Thyroid gland (tissue), 4 donors: ENCODE results near the gene CABLES2. TPM values are rescaled to one million over a fixed set of nuclear protein-coding genes. Genes with fewer than 3 reads are reported as not detected.

Experiments
- DNase-seq, 2 donors: peaks; one replicate each; pipeline ENCODE4 v3.0.0-alpha.2; 2019
- H3K27ac ChIP-seq, 3 donors: fragments of 200-600 bp; sonication (generic); 1 replicate in 2 of 3; 2 replicates in 1 of 3; pipeline ENCODE4 v1.5.1; 2016 to 2019; ENCODE audit warnings: mild to moderate bottlenecking in 1 of 3, moderate library complexity in 1 of 3
- H3K27me3 ChIP-seq: fragments of 200-600 bp; sonication (generic); one replicate; pipeline ENCODE4 v1.5.1; 2019
- H3K36me3 ChIP-seq, 2 donors: fragments of 200-600 bp; sonication (generic); one replicate each; pipeline ENCODE4 v1.5.1; 2016 to 2019
- H3K4me1 ChIP-seq, 2 donors: fragments of 200-600 bp; sonication (generic); one replicate each; pipeline ENCODE4 v1.5.1; 2017 to 2019
- H3K4me3 ChIP-seq, 3 donors: fragments of 200-600 bp; sonication (generic); replicated peaks in 1 of 3; 1 replicate in 2 of 3; 2 replicates in 1 of 3; pipeline ENCODE4 v1.5.1; 2016; ENCODE audit warnings: mild to moderate bottlenecking in 1 of 3
- H3K9me3 ChIP-seq: fragments of 200-600 bp; sonication (generic); one replicate; pipeline ENCODE4 v1.5.1; 2017
- CTCF ChIP-seq, 6 experiments: fragments of 200-600 bp in 3 of 6; fragments of 450-650 bp in 3 of 6; sonication (generic) in 3 of 6; IDR thresholded peaks; one replicate each; pipeline ENCODE4 v1.5.1; 2016 to 2019; ENCODE audit warnings: antibody characterized with exemption in 6 of 6, mild to moderate bottlenecking in 2 of 6, inconsistent platforms in 1 of 6, moderate library complexity in 1 of 6
- POLR2A ChIP-seq, 2 donors: fragments of 450-650 bp; IDR thresholded peaks; one replicate each; pipeline ENCODE4 v1.6.1; 2017; ENCODE audit warnings: antibody characterized with exemption in 2 of 2, mild to moderate bottlenecking in 2 of 2, moderate library complexity in 1 of 2
- WGBS, 2 donors: methylation state at CpG; one replicate each; pipeline ENCODE4 v1.1.5; 2017; 5-methylcytosine and 5-hydroxymethylcytosine counted together
- intact Hi-C: fragments of 100-400 bp; cut with DNase I; formaldehyde crosslinking; loops from one replicate; pipeline ENCODE4 v1.15.1; 2023
- total RNA-seq, 4 donors: library from RNA; depleted of rRNA; stranded (reverse); fragments of >200 nt; gene quantifications; one replicate each; pipeline ENCODE4 v1.2.3, GENCODE V29; 2016

The CABLES2 gene
- total RNA-seq, 4 donors from 2014 or later, result 5.8 to 8.5 (median 7.7) TPM

- H3K36me3 ChIP-seq, result no peaks in the 10 kb centered on the region
- 59 to 63% methylated on average over 19 to 20 of the region's 34 CpGs for WGBS, 2 donors
- no peak overlapping the region for H3K4me3 ChIP-seq
- peaks cover 87 to 90% of the 10 kb centered on the region in 2 donors for H3K4me1 ChIP-seq
- no peaks in the 10 kb centered on the region for H3K9me3 ChIP-seq
- no peaks in the 10 kb centered on the region for H3K27me3 ChIP-seq
- TF ChIP-seq POLR2A (IDR thresholded peaks at IDR 0.05) (peak in 1 of 2 donors; percentile 39), CTCF (IDR thresholded peaks at IDR 0.05) (no peak)
- peak; percentile 87 to 91 for DNase-seq
- intact Hi-C loops, result no loop called here
- peak overlapping the region; percentile 90 to 97 (median 95) for H3K27ac ChIP-seq
Measured at GRCh38 chr20:62361799-62362589, 45.1 kb downstream of the CABLES2 start.

DNA sequence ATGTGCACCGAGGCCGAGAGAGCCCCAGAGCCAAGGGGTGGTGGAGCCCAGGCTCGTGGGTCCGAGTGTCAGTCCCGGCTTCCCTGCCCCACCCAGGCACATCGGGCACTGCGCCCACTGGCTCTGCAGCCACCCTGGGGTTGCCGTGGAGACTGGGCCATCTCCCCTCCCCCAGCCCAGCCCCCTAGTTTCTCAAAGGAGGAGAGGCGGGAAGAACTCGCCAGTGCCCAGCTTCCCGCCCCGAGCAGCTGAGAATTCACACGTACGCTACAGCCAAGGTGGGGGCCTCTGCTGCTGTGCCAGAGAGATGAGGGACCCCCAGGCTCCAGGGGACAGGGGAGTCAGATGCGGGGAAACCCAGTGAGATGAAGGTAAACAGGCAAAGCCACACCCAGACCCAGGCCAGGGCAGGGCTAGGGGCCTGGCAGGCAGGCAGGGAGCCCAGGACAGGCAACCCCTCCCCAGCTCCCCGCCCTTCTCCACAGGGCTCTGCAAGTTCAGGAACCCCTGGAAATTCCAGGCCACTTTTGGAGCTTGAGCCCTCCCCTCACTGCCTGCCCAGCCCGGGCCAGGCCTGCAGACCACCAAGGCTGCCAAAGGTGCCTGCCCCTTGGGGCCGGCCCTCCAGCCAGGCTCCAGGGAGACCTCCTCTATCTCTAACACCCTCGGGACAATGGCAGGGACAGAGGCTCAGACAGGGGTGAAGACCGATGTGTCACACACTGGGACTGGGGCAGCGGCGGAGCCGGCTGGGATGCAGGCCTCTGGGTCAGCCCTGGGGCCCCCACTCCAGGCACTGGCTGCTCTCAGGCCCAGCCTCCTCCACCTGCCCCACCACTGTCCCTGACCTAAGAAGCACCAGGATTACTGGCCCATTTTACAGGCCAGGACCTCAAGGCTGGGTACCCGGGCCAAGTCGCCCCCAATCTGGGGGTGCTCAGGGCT is 46.0 kb downstream of the CABLES2 start:
- TF ChIP-seq CTCF (IDR thresholded peaks at IDR 0.05) (no peak), POLR2A (IDR thresholded peaks at IDR 0.05) (no peak)
- peak; percentile 56 to 69 for DNase-seq
- H3K4me1 ChIP-seq, result peaks cover 93 to 96% of the 10 kb centered on the region in 2 donors
- 40 to 64% methylated on average over 5 to 11 of the region's 25 CpGs for WGBS, 2 donors
- peak overlapping the region; percentile 90 to 97 (median 95) for H3K27ac ChIP-seq
- no peaks in the 10 kb centered on the region for H3K27me3 ChIP-seq
- H3K36me3 ChIP-seq, result no peaks in the 10 kb centered on the region
- no peaks in the 10 kb centered on the region for H3K9me3 ChIP-seq
- no peak overlapping the region for H3K4me3 ChIP-seq
- intact Hi-C loops, result no loop called here

DNA sequence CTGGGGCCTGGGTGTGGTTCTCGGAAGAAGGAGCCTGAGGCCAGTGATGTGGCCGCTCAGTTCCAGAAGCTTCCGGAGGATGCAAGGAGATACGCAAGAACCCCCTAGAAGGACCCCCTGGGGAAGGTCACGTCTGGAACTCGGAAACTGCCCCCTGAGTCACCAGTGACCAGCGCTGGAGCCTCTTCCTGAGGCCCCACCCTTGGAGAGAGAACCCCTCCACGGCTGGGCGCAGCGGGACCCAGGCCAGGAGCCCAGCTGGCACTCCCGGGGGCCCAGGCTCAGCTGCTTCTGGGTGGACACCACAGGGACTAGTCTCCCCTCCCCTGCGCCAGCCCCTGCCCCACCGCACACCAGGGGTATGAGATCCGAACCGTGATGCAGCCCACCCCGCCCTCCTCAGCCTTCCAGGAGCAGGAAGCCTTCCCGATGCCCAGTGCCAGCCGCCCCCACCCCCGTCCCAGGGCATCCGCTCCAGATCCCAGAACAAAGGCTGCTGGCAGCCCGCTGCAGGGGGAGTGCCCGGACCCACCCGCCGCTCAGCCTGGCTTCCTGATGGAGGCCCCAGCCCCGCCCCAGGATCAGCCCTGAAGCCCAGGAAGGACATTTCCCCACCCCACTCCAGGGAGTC is 47.5 kb downstream of the CABLES2 start:
- TF ChIP-seq POLR2A (IDR thresholded peaks at IDR 0.05), result no peak
- TF ChIP-seq CTCF (IDR thresholded peaks at IDR 0.05), result no peak
- Histone ChIP-seq H3K4me3 (no peak overlapping the region), H3K36me3 (no peaks in the 10 kb centered on the region), H3K27me3 (no peaks in the 10 kb centered on the region), H3K4me1 (peaks cover 94 to 96% of the 10 kb centered on the region in 2 donors), H3K9me3 (no peaks in the 10 kb centered on the region), H3K27ac (peak overlapping the region; percentile 90 to 97 (median 92))
- WGBS, 2 donors, result 61 to 67% methylated on average over 6 to 7 of the region's 25 CpGs
- no peak for DNase-seq
- intact Hi-C loops, result no loop called here

- TF ChIP-seq POLR2A (IDR thresholded peaks at IDR 0.05) (no peak), CTCF (IDR thresholded peaks at IDR 0.05) (no peak)
- Histone ChIP-seq H3K27me3 (no peaks in the 10 kb centered on the region), H3K27ac (peak overlapping the region; percentile 90 to 97 (median 92)), H3K4me3 (no peak overlapping the region), H3K9me3 (no peaks in the 10 kb centered on the region), H3K36me3 (no peaks in the 10 kb centered on the region), H3K4me1 (peaks cover 89 to 96% of the 10 kb centered on the region in 2 donors)
- WGBS, 2 donors, result 70 to 74% methylated on average over 6 to 11 of the region's 16 CpGs
- DNase-seq, result no peak
- intact Hi-C loops, result no loop called here
Measured at GRCh38 chr20:62359043-62359490, 48.0 kb downstream of the CABLES2 start.
